ENCODE measurements around the gene JAZF1.

GRCh38 chr7:27788437-27788836 is 392.2 kb downstream of the JAZF1 start:
- TF ChIP-seq CTCF (IDR thresholded peaks at IDR 0.05; ENCODE audit: low read length) (no peak), EZH2 (IDR thresholded peaks at IDR 0.05; ENCODE audit: borderline replicate concordance, low read length) (no peak)

Measured in OCI-LY1 (cell line).